HG02763 (cell line): ENCODE measurements around the gene KRTAP10-5.
"Not testable (repeated sequence)": the region's sequence is repeated elsewhere in the genome, so short reads cannot be mapped to it uniquely, and the experiment has no call there.

Experiments
- ATAC-seq: cut with Tn5 transposase; IDR thresholded peaks from one replicate; pipeline ENCODE4 v1.9.1; 2021; ENCODE audit warnings: mild to moderate bottlenecking, moderate library complexity; ENCODE audit not compliant: unreplicated experiment

Gene KRTAP10-5

GRCh38 chr21:44573630-44574456 lies 6.6 kb downstream of the KRTAP10-5 start, which contains the start of gene KRTAP10-4:
Gene KRTAP10-4, plus strand, starts transcription at chr21:44573729. Its CDS starts 30 bp downstream, at chr21:44573759.
- not testable (repeated sequence) for ATAC-seq

GRCh38 chr21:44572959-44573583 lies 7.3 kb downstream of the KRTAP10-5 start:
- no peak for ATAC-seq

- no peak for ATAC-seq
These were observed 8.3 kb downstream of the KRTAP10-5 start for GRCh38 chr21:44571844-44572782.

- ATAC-seq, result no peak
These were observed 9.1 kb downstream of the KRTAP10-5 start for GRCh38 chr21:44571296-44571695.

GRCh38 chr21:44569861-44570517 lies 10.4 kb downstream of the KRTAP10-5 start:
- no peak for ATAC-seq

GRCh38 chr21:44568667-44569556 lies 11.5 kb downstream of the KRTAP10-5 start:
- no peak for ATAC-seq

GRCh38 chr21:44568261-44568660 lies 12.1 kb downstream of the KRTAP10-5 start:
- ATAC-seq, result no peak

GRCh38 chr21:44567481-44568171 lies 12.8 kb downstream of the KRTAP10-5 start:
- ATAC-seq, result no peak

- ATAC-seq, result no peak
These were observed 14.0 kb downstream of the KRTAP10-5 start for GRCh38 chr21:44566403-44566802.

- no peak for ATAC-seq
These were observed 15.4 kb downstream of the KRTAP10-5 start for GRCh38 chr21:44564886-44565598.

- ATAC-seq, result no peak
These were observed 16.3 kb downstream of the KRTAP10-5 start for GRCh38 chr21:44564099-44564498.

- no peak for ATAC-seq
These were observed 21.7 kb downstream of the KRTAP10-5 start, which contains the start of gene KRTAP10-3 for GRCh38 chr21:44558695-44559094. Gene KRTAP10-3, minus strand, starts transcription at chr21:44558795. Its CDS starts 80 bp downstream, at chr21:44558715.

- ATAC-seq, result not testable (repeated sequence)
These were observed 22.1 kb downstream of the KRTAP10-5 start for GRCh38 chr21:44558329-44558675.

- no peak for ATAC-seq
These were observed 22.7 kb downstream of the KRTAP10-5 start for GRCh38 chr21:44557491-44558328.

- ATAC-seq, result no peak
These were observed 23.5 kb downstream of the KRTAP10-5 start for GRCh38 chr21:44556879-44557278.

- ATAC-seq, result no peak
These were observed 25.1 kb downstream of the KRTAP10-5 start for GRCh38 chr21:44555200-44555875.

GRCh38 chr21:44552681-44553080 lies 27.7 kb downstream of the KRTAP10-5 start:
- ATAC-seq, result no peak
